SKM-1 (cell line): ENCODE data around the gene TBL3.
A peak's percentile ranks its signal among the peaks of the same experiment; 100 is the strongest.

ENCODE experiments used
- DNase-seq: peaks from one replicate; lab custom pipeline; 2025; ENCODE audit not compliant: unreplicated experiment; lab: John Stamatoyannopoulos, UW

TBL3 gene

GRCh38 chr16:1981398-1981836, 9.6 kb downstream of the TBL3 start, which contains the start of gene NOXO1:
Gene NOXO1, minus strand, starts transcription at chr16:1981469. Its CDS starts 290 bp downstream, at chr16:1981179.
- no peak for DNase-seq

DNA sequence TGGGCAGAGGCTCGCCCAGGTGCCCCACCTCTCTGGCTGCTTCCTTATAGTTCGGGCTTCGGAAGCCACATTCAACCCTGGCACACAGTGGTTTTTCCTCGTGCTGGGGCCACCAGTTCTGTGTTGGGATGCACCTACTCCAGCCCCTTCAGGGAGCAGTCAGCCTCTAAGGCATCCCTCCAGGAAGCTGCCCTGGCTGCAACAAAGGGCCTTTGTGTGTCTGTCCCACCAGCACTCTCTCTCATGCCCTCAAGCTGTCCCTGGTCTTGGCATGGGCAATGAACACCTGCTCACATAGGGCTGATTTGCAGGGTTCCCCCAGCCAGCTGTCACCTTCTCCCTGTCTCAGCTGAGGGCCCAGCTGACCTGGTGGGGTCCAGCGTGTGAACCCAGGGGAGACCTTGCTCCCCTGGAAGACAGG, 10.2 kb downstream of the TBL3 start:
- DNase-seq: no peak

DNA sequence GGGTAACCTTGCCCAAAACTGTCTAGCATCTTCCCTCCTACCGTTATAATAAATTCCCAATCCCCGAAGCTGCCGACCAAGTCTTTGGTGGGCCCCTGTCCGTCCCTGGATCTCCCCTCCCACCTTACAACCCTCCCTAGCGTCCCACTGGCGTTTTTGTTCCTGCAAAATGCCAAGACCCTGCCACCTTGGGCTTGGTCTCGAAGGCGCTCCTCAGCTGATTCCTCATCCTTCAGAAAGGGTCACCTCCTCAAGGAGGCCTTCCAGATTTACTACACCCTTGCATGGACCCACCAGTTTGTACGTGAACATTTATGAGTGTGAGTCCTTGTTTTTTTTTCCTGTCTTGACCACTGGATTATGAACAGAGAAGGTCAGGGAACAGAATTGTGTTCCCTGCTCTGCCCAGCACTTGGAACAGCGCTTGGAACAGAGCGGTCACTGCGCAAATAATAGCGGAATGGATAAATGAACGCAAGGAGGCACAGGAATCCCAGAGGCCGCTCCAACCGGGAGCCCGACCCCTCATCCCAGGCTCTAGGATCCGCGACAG, 11.2 kb downstream of the TBL3 start:
- no peak for DNase-seq

GRCh38 chr16:1983544-1984346, 11.9 kb downstream of the TBL3 start, which contains the start of gene GFER:
Gene GFER, plus strand, starts transcription at chr16:1984193. Its CDS starts 26 bp downstream, at chr16:1984219.
- DNase-seq: peak; percentile 83

- no peak for DNase-seq
These were observed 12.7 kb downstream of the TBL3 start for GRCh38 chr16:1984347-1985225.

- DNase-seq: no peak
These were observed 13.8 kb downstream of the TBL3 start for GRCh38 chr16:1985466-1986150.

DNA sequence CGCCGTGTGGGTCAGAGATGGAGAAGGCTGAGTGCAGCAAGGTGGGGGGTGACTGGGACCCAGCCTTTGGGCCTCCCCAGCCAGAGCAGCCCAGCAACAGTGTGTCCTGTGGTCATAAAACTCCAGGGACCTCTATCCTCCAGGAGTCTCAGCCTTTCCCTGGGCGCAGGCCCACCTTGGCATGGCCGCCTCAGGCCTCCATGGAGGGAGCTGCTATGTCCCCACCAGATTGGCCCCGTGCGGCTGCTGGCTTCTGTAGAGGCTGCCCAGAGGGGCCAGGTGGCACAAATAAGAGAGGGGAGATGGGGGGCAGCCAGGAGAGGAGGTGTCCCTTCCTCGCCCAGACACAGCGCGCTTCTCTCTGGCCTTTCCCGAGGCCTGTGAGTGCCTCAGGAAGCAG, 15.3 kb downstream of the TBL3 start:
- DNase-seq: no peak

- DNase-seq: no peak
These were observed 17.6 kb downstream of the TBL3 start, which contains the start of gene SYNGR3 for GRCh38 chr16:1989209-1990100. Gene SYNGR3, plus strand, starts transcription at chr16:1989970. Its CDS starts 133 bp downstream, at chr16:1990103.

- no peak for DNase-seq
These were observed 18.2 kb downstream of the TBL3 start for GRCh38 chr16:1990101-1990350.

DNA sequence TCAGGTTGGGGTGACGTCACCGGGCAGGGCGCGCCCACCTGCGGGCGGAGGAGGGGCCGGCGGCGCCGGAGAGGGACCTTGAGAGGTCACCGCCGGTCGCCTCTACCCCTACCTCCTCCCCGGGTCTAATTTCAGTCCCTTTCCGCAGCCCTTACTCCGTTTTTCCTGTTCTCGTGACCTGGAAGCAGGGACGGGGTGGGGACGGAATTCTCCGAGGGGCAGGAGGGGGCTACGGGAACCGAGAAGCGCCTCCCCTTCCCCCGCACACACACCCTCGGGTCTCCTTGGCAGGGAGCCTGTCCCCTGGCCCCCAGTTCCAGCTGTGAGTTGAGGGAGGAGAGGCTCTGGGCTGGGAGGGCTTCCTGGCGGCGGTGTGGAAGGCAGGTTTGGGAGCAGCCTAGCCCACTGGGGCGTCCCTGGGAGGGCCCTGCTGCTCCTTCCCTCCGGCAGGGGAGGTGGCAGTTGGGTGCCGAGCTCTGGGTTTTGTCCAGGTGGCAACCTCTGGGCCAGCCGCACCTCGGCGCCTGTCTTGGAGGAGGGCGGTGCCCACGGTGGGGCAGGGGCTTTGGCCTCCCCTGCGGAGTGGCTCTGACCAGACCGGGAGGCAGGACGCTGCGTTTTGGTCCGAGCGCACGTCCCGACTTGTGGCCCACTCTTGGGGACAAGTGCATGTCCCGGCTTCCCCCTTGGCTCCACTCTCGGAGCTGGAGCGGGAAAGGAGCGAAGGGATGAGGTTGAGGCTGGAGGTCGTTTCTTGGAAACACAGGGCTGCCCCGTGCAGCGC, 18.7 kb downstream of the TBL3 start:
- DNase-seq: no peak

DNA sequence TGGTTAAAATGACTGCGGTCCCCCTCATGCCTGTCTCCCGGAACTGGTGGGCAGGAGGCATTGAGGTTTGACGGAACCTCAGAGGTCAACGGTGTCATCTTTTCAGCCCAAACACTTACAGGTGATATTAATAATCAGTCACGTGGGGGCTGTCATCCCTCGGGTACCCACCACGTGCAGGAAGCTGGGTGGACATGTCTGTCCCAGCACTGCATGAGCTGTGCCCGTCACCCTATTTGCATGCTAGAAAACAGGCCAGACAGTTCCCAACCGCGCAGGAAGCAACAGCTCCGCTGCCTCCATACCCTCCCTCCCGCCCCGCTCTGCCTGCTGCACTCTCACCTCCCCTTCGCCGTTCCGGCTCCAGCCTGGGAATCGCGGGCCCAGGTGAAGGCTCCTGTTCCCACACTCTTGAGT, 19.3 kb downstream of the TBL3 start:
- DNase-seq: no peak

GRCh38 chr16:1991588-1991947, 19.7 kb downstream of the TBL3 start:
- no peak for DNase-seq

GRCh38 chr16:1991948-1992703, 20.3 kb downstream of the TBL3 start:
- peak; percentile 73 for DNase-seq

DNA sequence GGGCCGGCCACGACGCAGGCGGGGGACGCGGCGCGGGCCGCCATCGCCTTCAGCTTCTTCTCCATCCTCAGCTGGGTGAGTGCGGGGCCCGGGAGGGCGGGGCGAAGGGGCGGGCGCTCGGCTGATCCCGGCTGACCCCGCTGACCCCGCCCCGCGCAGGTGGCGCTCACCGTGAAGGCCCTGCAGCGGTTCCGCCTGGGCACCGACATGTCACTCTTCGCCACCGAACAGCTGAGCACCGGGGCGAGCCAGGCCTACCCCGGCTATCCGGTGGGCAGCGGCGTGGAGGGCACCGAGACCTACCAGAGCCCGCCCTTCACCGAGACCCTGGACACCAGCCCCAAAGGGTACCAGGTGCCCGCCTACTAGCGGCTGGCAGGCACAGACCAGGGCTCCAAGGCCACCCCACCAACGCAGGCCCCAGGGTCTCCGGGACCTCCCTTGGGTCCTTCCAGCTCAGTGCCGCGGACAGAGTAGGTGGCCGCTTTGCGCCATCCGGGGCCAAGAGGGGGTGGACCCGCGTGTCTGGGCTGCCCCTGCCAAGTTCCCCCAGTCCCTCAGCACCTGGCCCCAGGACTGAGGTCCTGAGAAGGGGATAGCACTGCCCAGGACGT, 21.0 kb downstream of the TBL3 start:
- DNase-seq: no peak

DNA sequence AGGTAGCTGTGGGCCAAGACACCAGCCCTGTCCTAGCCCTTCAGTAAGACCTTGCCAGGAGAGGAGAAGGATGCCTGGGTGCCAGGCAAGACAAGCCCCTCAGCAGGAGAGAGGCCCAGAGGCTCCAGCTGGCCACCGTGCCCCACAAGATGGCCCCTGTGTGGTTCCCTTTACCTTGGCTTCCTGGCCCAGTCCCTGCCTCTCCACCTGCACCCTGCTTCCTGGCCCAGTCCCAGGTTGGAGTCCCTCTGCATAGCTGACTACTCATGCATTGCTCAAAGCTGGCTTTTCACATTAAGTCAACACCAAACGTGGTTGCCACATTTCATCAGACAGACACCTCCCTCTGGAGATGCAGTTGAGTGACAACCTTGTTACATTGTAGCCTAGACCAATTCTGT, 21.9 kb downstream of the TBL3 start:
- no peak for DNase-seq

- no peak for DNase-seq
These were observed 25.9 kb downstream of the TBL3 start for GRCh38 chr16:1997494-1998359.

GRCh38 chr16:1998360-1998835, 26.5 kb downstream of the TBL3 start:
- DNase-seq: no peak
